H1 (cell line): ENCODE results near the gene IFT172. TPM values are rescaled to one million over a fixed set of nuclear protein-coding genes. Genes with fewer than 3 reads are reported as not detected.

Experiments used
- CTCF ChIA-PET: fragments of 300-600 bp; sonication (Branson Sonifier 250); formaldehyde crosslinking; loops from one replicate; lab custom pipeline; 2021; ENCODE audit not compliant: partially characterized antibody; lab: Charles Lee
- POLR2A ChIA-PET: fragments of 300-600 bp; sonication (Branson Sonifier 250); formaldehyde crosslinking; loops from one replicate; lab custom pipeline; 2021; ENCODE audit warnings: inconsistent platforms; ENCODE audit not compliant: partially characterized antibody; lab: Charles Lee
- DNase-seq, 2 experiments: peaks; one replicate each; pipeline versions ENCODE4 v3.0.0 to v3.0.0-alpha.2; 2010 to 2022; ENCODE audit warnings: low spot score in 2 of 2, low read depth in 1 of 2, mixed read lengths in 1 of 2
- FAIRE-seq: peaks from 2 replicates; lab custom pipeline; 2011; peaks lifted over from hg19 to GRCh38; lab: Jason Lieb, UNC
- H2AFZ ChIP-seq: 2 replicates; pipeline ENCODE4 v1.8.1; 2012; ENCODE audit warnings: low read length, inconsistent platforms
- H2AK5ac ChIP-seq: 2 replicates; pipeline ENCODE4 v1.6.1; 2013; ENCODE audit warnings: low read depth, low read length
- H2BK120ac ChIP-seq: replicated peaks from 2 replicates; pipeline ENCODE3; 2013; ENCODE audit warnings: low read depth, low read length, inconsistent platforms
- H2BK12ac ChIP-seq: 2 replicates; pipeline ENCODE4 v1.6.1; 2013; ENCODE audit warnings: low read depth, low read length
- H2BK15ac ChIP-seq: 2 replicates; pipeline ENCODE4 v1.6.1; 2013; ENCODE audit warnings: low read length
- H2BK20ac ChIP-seq: 2 replicates; pipeline ENCODE4 v1.6.1; 2013; ENCODE audit warnings: low read length
- H2BK5ac ChIP-seq: 2 replicates; pipeline ENCODE4 v1.6.1; 2013; ENCODE audit warnings: low read depth, low read length
- H3K14ac ChIP-seq: 2 replicates; pipeline ENCODE4 v1.6.1; 2013; ENCODE audit warnings: inconsistent platforms; ENCODE audit not compliant: insufficient read length
- H3K18ac ChIP-seq: 2 replicates; pipeline ENCODE4 v1.6.1; 2013; ENCODE audit warnings: low read length; ENCODE audit errors: extremely low read depth
- H3K23ac ChIP-seq: 2 replicates; pipeline ENCODE4 v1.6.1; 2013; ENCODE audit warnings: inconsistent platforms; ENCODE audit not compliant: insufficient read length
- H3K23me2 ChIP-seq: 2 replicates; pipeline ENCODE4 v1.6.1; 2013; ENCODE audit warnings: low read depth, low read length
- H3K27ac ChIP-seq: 2 replicates; pipeline ENCODE4 v1.6.1; 2011; ENCODE audit warnings: low read depth, low read length, inconsistent platforms
- H3K27me3 ChIP-seq, 4 experiments: replicated peaks in 1 of 4; 1 replicate in 1 of 4; 2 replicates in 3 of 4; pipeline versions ENCODE4 v1.6.1 to v1.8.1; 2011 to 2013; ENCODE audit warnings: low read length in 3 of 4, mild to moderate bottlenecking in 3 of 4, inconsistent platforms in 2 of 4, mixed read lengths in 2 of 4, moderate library complexity in 1 of 4; ENCODE audit not compliant: control insufficient read depth in 3 of 4, insufficient read depth in 3 of 4; ENCODE audit errors: extremely low read depth in 1 of 4
- H3K36me3 ChIP-seq, 4 experiments: 2 replicates each; pipeline versions ENCODE4 v1.6.1 to v1.8.1; 2011 to 2013; ENCODE audit warnings: mild to moderate bottlenecking in 4 of 4, low read length in 3 of 4, moderate library complexity in 2 of 4, control low read depth in 1 of 4, inconsistent platforms in 1 of 4; ENCODE audit not compliant: insufficient read depth in 4 of 4, control insufficient read depth in 2 of 4
- H3K4ac ChIP-seq: replicated peaks from 2 replicates; pipeline ENCODE3; 2013; ENCODE audit warnings: low read length, low read depth, mixed read lengths, inconsistent platforms; ENCODE audit not compliant: insufficient read length
- H3K4me1 ChIP-seq, 4 experiments: replicated peaks in 1 of 4; 1 replicate in 1 of 4; 2 replicates in 3 of 4; pipeline versions ENCODE4 v1.6.1 to v1.8.1; 2011 to 2013; ENCODE audit warnings: low read length in 3 of 4, inconsistent platforms in 2 of 4, mixed read lengths in 1 of 4; ENCODE audit not compliant: insufficient read depth in 4 of 4, control insufficient read depth in 3 of 4
- H3K4me2 ChIP-seq, 2 experiments: 2 replicates each; pipeline versions ENCODE4 v1.6.1 to v1.8.1; 2011 to 2013; ENCODE audit warnings: low read depth in 2 of 2, low read length in 2 of 2, control low read depth in 1 of 2, inconsistent platforms in 1 of 2, mild to moderate bottlenecking in 1 of 2; ENCODE audit not compliant: insufficient read depth in 1 of 2
- H3K4me3 ChIP-seq, 4 experiments: fragments of 200-600, 300-600 bp in 1 of 4; sonication (generic), shearing (Covaris generic), sonication (Bioruptor Twin) in 1 of 4; 2 replicates each; pipeline versions ENCODE4 v1.5.1 to v1.8.1; 2011 to 2016; ENCODE audit warnings: low read length in 4 of 4, low read depth in 3 of 4, control low read depth in 2 of 4, inconsistent platforms in 2 of 4, mild to moderate bottlenecking in 2 of 4, mixed read lengths in 1 of 4, moderate library complexity in 1 of 4; ENCODE audit not compliant: insufficient read depth in 2 of 4; ENCODE audit errors: extremely low read depth in 1 of 4
- H3K56ac ChIP-seq: replicated peaks from 2 replicates; pipeline ENCODE3; 2013; ENCODE audit warnings: low read depth, mild to moderate bottlenecking, mixed read lengths, low read length, inconsistent platforms; ENCODE audit not compliant: insufficient read length
- H3K79me1 ChIP-seq: 2 replicates; pipeline ENCODE4 v1.6.1; 2013; ENCODE audit warnings: low read depth, low read length, control low read depth
- H3K79me2 ChIP-seq, 2 experiments: 2 replicates each; pipeline versions ENCODE4 v1.6.1 to v1.8.1; 2012 to 2013; ENCODE audit warnings: low read length in 2 of 2, mild to moderate bottlenecking in 2 of 2, inconsistent platforms in 1 of 2; ENCODE audit not compliant: insufficient read depth in 2 of 2, control insufficient read depth in 1 of 2
- H3K9ac ChIP-seq, 4 experiments: replicated peaks in 1 of 4; 1 replicate in 1 of 4; 2 replicates in 3 of 4; pipeline versions ENCODE4 v1.6.1 to v1.8.1; 2011 to 2013; ENCODE audit warnings: low read depth in 3 of 4, low read length in 3 of 4, control low read depth in 2 of 4, mild to moderate bottlenecking in 2 of 4, moderate library complexity in 2 of 4, inconsistent platforms in 1 of 4; ENCODE audit errors: extremely low read depth in 1 of 4
- H3K9me3 ChIP-seq, 2 experiments: 2 replicates each; pipeline versions ENCODE4 v1.6.1 to v1.8.1; 2012 to 2013; ENCODE audit warnings: mild to moderate bottlenecking in 2 of 2, moderate library complexity in 2 of 2, control low read depth in 1 of 2, inconsistent platforms in 1 of 2, low read depth in 1 of 2, low read length in 1 of 2, mixed read lengths in 1 of 2; ENCODE audit not compliant: insufficient read depth in 2 of 2
- H4K20me1 ChIP-seq, 2 experiments: replicated peaks in 1 of 2; 2 replicates each; pipeline versions ENCODE3 to v1.8.1; 2011 to 2013; ENCODE audit warnings: inconsistent platforms in 2 of 2, low read length in 2 of 2, mild to moderate bottlenecking in 1 of 2; ENCODE audit not compliant: insufficient read depth in 2 of 2, control insufficient read depth in 1 of 2
- H4K5ac ChIP-seq: 2 replicates; pipeline ENCODE4 v1.6.1; 2013; ENCODE audit warnings: low read length, low read depth, mixed read lengths, inconsistent platforms; ENCODE audit not compliant: insufficient read length
- H4K8ac ChIP-seq: 2 replicates; pipeline ENCODE4 v1.8.0; 2013; ENCODE audit warnings: mild to moderate bottlenecking, moderate library complexity, low read length, inconsistent platforms; ENCODE audit not compliant: insufficient read depth; ENCODE audit errors: extremely low read depth
- H4K91ac ChIP-seq: replicated peaks from 2 replicates; pipeline ENCODE3; 2013; ENCODE audit warnings: low read length, mixed read lengths, inconsistent platforms; ENCODE audit not compliant: insufficient read length
- BACH1 ChIP-seq: IDR thresholded peaks from 2 replicates; pipeline ENCODE4 v1.6.1; 2012; ENCODE audit warnings: low read length, improper control_type of control experiment
- CTBP2 ChIP-seq: IDR thresholded peaks from 2 replicates; pipeline ENCODE4 v1.7.0; 2011; ENCODE audit warnings: borderline replicate concordance, mild to moderate bottlenecking, moderate library complexity, mixed read lengths, low read length; ENCODE audit not compliant: insufficient read depth, insufficient read length
- EP300 ChIP-seq, 2 experiments: IDR thresholded peaks; 1 replicate in 1 of 2; 2 replicates in 1 of 2; pipeline ENCODE4 v1.6.1; 2011 to 2012; ENCODE audit warnings: low read depth in 2 of 2, low read length in 2 of 2, mild to moderate bottlenecking in 2 of 2, borderline replicate concordance in 1 of 2, inconsistent platforms in 1 of 2, moderate library complexity in 1 of 2
- POLR2AphosphoS5 ChIP-seq: IDR thresholded peaks from 2 replicates; pipeline ENCODE4 v1.6.1; 2011; ENCODE audit warnings: low read depth, low read length
- SIN3A ChIP-seq, 2 experiments: IDR thresholded peaks in 1 of 2; conservative IDR thresholded peaks in 1 of 2; 2 replicates each; pipeline ENCODE4 v1.6.1; 2011 to 2012; ENCODE audit warnings: low read length in 2 of 2, improper control_type of control experiment in 1 of 2, low read depth in 1 of 2, mild to moderate bottlenecking in 1 of 2
- SP1 ChIP-seq: IDR thresholded peaks from 2 replicates; pipeline ENCODE4 v1.6.1; 2011; ENCODE audit warnings: low read depth, low read length
- TBP ChIP-seq: IDR thresholded peaks from 2 replicates; pipeline ENCODE4 v1.6.1; 2011; ENCODE audit warnings: low read depth, low read length, improper control_type of control experiment
- WGBS, 2 experiments: shearing (Covaris generic) in 1 of 2; methylation state at CpG; one replicate each; pipeline versions ENCODE4 v1.1.6 to v1.1.7; 2013 to 2015; ENCODE audit warnings: low lambda C conversion rate in 2 of 2, mixed read lengths in 2 of 2, inconsistent platforms in 1 of 2, low coverage in 1 of 2, missing lambda C conversion rate in 1 of 2; ENCODE audit not compliant: insufficient replicate concordance in 2 of 2, insufficient coverage in 1 of 2, insufficient read length in 1 of 2; ENCODE audit errors: extremely low coverage in 1 of 2, missing lambda C conversion rate in 1 of 2; 5-methylcytosine and 5-hydroxymethylcytosine counted together
- polyA plus RNA-seq, 7 experiments: library from polyadenylated mRNA; depleted of rRNA in 3 of 7; stranded (reverse) in 5 of 7; unstranded in 2 of 7; fragments of >200 nt in 5 of 7; fragments of 200-250 nt in 2 of 7; gene quantifications; 1 replicate in 5 of 7; 2 replicates in 1 of 7; 4 replicates in 1 of 7; pipeline versions ENCODE4 v1.2.1 to v1.2.3, GENCODE V29; 2011 to 2013; ENCODE audit warnings: missing spikeins in 2 of 7, mixed read lengths in 2 of 7
- total RNA-seq: library from RNA; stranded (reverse); fragmentation: NEBNext Ultra II Directional; extraction: Animal tissue kit (Norgen Biotek cat#: 25700); gene quantifications from 2 replicates; pipeline ENCODE4 v1.2.1, GENCODE V29; 2021
- TF ChIP-seq, protein P1 (sequence below): IDR thresholded peaks from 2 replicates; pipeline ENCODE4 v1.6.1; 2011; ENCODE audit warnings: low read depth, mild to moderate bottlenecking, low read length; ENCODE audit not compliant: insufficient read depth

The IFT172 gene
- total and polyA plus RNA-seq, 2 of the 8 experiments (the other 6 are each of a cell fraction or from before 2014, with no cell fraction given) = 13.5 to 14.0 TPM

DNA sequence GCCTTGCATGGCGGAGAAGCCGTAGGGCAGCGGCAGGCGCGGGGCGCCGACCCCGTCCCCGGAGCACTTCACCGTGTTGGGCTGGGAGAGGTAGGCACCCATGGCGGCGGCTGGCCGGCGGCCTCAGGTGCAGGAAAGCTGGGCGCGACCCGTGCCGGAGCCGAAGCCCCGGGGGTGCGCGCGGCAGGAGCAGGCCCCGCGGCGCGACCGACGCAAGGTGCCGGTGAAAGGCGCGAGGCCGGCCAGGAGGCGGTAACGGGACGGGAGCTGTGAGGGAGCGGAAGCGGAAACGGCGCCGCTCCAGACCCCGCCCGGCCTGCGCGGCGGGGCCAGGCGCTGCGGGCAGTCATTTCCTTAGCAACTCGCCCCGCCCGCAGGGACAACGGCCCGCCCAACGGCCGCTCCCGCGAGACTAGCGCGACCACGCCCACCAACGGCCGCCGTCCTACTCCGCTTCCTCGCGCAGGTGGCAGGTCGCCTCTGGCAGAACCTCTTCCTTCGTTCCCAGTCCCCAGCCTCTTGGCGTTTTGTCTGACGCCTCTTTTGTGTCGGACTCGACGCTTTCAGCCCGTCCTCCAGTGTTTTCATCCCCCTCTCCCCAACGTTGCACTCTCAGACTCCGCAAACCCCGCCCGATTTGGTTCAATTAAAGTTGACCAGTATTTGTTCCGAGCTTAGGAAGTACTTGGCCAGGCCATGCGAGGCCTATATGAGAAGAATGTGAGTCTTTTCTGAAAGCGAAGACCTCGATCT, 80.0 kb downstream of the IFT172 start, which contains the start of gene PPM1G:
Gene PPM1G, minus strand, starts transcription at position 271 of the 753 bp plus-strand sequence. Its CDS starts 169 bp downstream, at position 102.
- DNase-seq (peak; percentile 87 to 99), FAIRE-seq (no peak)
- H2BK120ac ChIP-seq = no peak within 1 kb of the TSS
- peak within 1 kb of the TSS; percentile 68 to 96 (median 92) for H3K4me3 ChIP-seq
- H4K8ac ChIP-seq = peak within 1 kb of the TSS; percentile 95
- H4K5ac ChIP-seq = peak within 1 kb of the TSS; percentile 95
- no peak within 1 kb of the TSS for H3K23ac ChIP-seq
- H3K79me1 ChIP-seq = no peaks in the 10 kb centered on the region
- peak within 1 kb of the TSS; percentile 1; the same call in 1 of the 2 replicates for H2AK5ac ChIP-seq
- peak within 1 kb of the TSS; percentile 78 for H3K56ac ChIP-seq
- H4K20me1 ChIP-seq = peaks cover 3 to 6% of the 10 kb centered on the region in 2 experiments
- peak within 1 kb of the TSS; percentile 41 for H3K4ac ChIP-seq
- ChIA-PET CTCF (interaction anchor here (1.1 to 2.7 kb wide), 8 partner anchors 12 to 238 kb away, joined by 3 to 8 read pairs (median 5); no protein-coding TSS in a partner anchor), POLR2A (interaction anchor here (0.7 to 4.1 kb wide), 25 partner anchors 10 to 328 kb away, joined by 3 to 48 read pairs (median 5); partner anchors contain the start of genes CCDC121, EIF2B4, FNDC4 and GPN1)
- H2AFZ ChIP-seq = peak within 1 kb of the TSS; percentile 83; the same call in 1 of the 2 replicates
- no peak within 1 kb of the TSS for H2BK20ac ChIP-seq
- peak within 1 kb of the TSS; percentile 73; the same call in 1 of the 2 replicates for H2BK12ac ChIP-seq
- H3K27me3 ChIP-seq = no peaks in the 10 kb centered on the region
- H3K23me2 ChIP-seq = peaks cover 7% of the 10 kb centered on the region
- peak within 1 kb of the TSS; percentile 78 for H3K27ac ChIP-seq
- H3K9me3 ChIP-seq = no peaks in the 10 kb centered on the region
- H3K79me2 ChIP-seq = peaks cover 26 to 47% of the 10 kb centered on the region in 2 experiments
- 4% methylated on average over 68 of the region's 82 CpGs; no CpG with 5 or more reads in 1 of the 2 experiments for WGBS, 2 experiments
- H2BK5ac ChIP-seq = peak within 1 kb of the TSS; percentile 87
- H3K4me2 ChIP-seq = peak within 1 kb of the TSS; percentile 87 to 88
- peak within 1 kb of the TSS; percentile 92 for H3K18ac ChIP-seq
- peak within 1 kb of the TSS; percentile 32 for H4K91ac ChIP-seq
- peak within 1 kb of the TSS; percentile 83 to 94 (median 90) for H3K9ac ChIP-seq
- H3K4me1 ChIP-seq = peaks cover 0 to 5% (median 3%) of the 10 kb centered on the region in 4 experiments; a peak in 4 of 7 replicates
- no peak within 1 kb of the TSS for H3K14ac ChIP-seq
- peak within 1 kb of the TSS; percentile 36; the same call in 1 of the 2 replicates for H2BK15ac ChIP-seq
- H3K36me3 ChIP-seq = peaks cover 0 to 4% (median 0%) of the 10 kb centered on the region in 4 experiments; a peak in 2 of 8 replicates
- TF ChIP-seq SP1 = peak; percentile 64; the same call in 1 of the 2 replicates
- TF ChIP-seq POLR2AphosphoS5 = peak; percentile 94
- peak; percentile 56 to 64; a peak in 3 of 4 replicates for TF ChIP-seq SIN3A (conservative IDR thresholded peaks at IDR 0.05 in 1 of 2, IDR thresholded peaks at IDR 0.05 in 1 of 2; ENCODE audit: low read depth in 1 of 2, low read length in 2 of 2)
- TF ChIP-seq EP300 (IDR thresholded peaks at IDR 0.05; ENCODE audit: borderline replicate concordance in 1 of 2, low read depth in 2 of 2, low read length in 2 of 2) = no peak
- peak; percentile 77 for TF ChIP-seq TBP
- TF ChIP-seq BACH1 = no peak
- TF ChIP-seq, protein P1, sequence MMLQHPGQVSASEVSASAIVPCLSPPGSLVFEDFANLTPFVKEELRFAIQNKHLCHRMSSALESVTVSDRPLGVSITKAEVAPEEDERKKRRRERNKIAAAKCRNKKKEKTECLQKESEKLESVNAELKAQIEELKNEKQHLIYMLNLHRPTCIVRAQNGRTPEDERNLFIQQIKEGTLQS = no peak
- no peak for TF ChIP-seq CTBP2
